Measurements from ENCODE around the gene RHOT1.

DNA sequence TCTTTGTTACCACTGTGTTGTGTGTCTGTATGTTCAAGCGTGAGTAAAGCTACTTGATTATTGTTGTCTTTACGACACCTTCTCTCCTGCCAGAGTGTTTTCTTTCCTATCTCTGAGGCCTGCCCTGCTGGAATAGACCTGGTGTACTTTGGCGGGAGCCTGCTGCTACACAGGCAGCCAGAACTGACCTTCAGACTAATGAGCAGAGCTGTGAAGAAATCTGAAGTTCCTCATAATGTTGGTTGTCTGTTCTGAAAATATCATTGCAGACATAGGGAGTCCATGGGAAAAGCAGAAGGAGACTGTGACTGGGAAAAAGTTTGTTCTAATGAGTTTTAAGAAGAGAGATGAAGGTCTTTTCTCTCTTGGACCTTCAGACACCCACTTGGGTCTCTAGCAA, 9.8 kb downstream of the RHOT1 start:
- TF ChIP-seq CTCF (IDR thresholded peaks at IDR 0.05; ENCODE audit: insufficient read depth, low read length) (no peak), GABPA (IDR thresholded peaks at IDR 0.05; ENCODE audit: low read depth) (no peak), POLR2AphosphoS5 (IDR thresholded peaks at IDR 0.05; ENCODE audit: low read depth) (no peak), REST (IDR thresholded peaks at IDR 0.05; ENCODE audit: insufficient replicate concordance, low read depth) (no peak)
